HG02840 (cell line): ENCODE results near the gene ADGRD1.

Experiments
- ATAC-seq: cut with Tn5 transposase; IDR thresholded peaks from one replicate; pipeline ENCODE4 v1.9.1; 2021; ENCODE audit warnings: mild to moderate bottlenecking, moderate library complexity, moderate number of reproducible peaks; ENCODE audit not compliant: unreplicated experiment, low FRiP score

ADGRD1 gene

GRCh38 chr12:131050463-131051154 lies 96.9 kb downstream of the ADGRD1 start:
- no peak for ATAC-seq

- no peak for ATAC-seq
Observed at GRCh38 chr12:131051155-131051473, 97.4 kb downstream of the ADGRD1 start.

GRCh38 chr12:131052063-131052781 lies 98.5 kb downstream of the ADGRD1 start:
- ATAC-seq = no peak

- no peak for ATAC-seq
Observed at GRCh38 chr12:131052929-131053328, 99.2 kb downstream of the ADGRD1 start.

- no peak for ATAC-seq
Observed at GRCh38 chr12:131053567-131053966, 99.9 kb downstream of the ADGRD1 start.

GRCh38 chr12:131054345-131055092 lies 100.8 kb downstream of the ADGRD1 start:
- ATAC-seq = no peak

- ATAC-seq = no peak
Observed at GRCh38 chr12:131055093-131055465, 101.4 kb downstream of the ADGRD1 start.

DNA sequence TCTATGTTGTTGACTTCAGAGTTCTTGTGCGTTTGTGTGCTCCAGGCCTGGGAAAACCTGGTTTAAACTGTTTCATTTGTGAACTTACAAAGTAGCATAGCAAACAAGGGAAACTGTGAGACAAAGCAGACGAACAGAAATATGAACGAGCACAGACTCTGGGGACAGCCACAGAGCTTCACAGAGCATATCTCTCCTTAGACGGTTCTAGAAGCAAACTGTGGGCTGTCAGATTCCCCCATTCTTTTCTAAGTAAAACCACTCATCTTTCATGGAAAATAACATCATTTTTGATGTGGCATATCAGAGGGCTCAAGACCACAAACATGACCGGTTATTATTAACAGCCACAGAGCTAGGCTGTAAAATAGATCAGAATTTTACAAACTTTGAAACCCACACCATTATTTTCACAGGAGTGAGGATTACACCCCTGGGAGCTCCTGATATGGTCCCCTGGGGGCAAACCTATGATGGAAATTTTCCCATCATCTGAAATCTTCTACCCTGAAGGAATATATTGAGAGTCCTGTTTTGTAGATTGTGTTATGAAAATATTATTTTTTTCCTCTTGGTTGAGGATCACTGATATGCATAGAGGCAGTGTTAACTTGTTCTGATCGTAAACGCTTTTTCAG lies 102.0 kb downstream of the ADGRD1 start:
- no peak for ATAC-seq

- ATAC-seq = no peak
Observed at GRCh38 chr12:131056626-131057025, 102.9 kb downstream of the ADGRD1 start.

DNA sequence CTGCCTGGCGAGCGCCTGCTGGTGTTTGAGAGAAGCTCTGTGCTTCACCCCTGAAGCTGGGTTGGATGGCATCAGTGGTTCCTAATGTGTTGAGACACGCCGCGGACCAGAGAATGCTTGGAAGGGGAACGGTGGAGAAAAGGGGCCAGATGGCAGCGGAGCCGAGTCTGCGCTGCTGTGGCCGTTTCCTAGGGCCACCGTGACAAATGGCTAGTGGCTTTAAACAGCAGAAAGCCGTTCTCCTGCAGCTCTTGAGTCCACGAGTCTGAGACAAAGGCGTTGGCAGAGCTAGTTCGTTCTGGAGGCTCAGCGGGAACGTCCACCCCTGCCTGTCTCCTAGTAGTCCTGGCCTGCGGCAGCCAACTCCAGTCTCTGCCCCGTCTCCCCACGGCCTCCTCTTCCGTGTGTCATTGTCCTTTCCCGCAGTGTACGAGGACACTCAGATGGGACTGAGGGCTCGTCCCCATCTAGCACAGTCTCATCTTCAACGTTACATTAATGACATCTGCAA lies 103.6 kb downstream of the ADGRD1 start:
- no peak for ATAC-seq

DNA sequence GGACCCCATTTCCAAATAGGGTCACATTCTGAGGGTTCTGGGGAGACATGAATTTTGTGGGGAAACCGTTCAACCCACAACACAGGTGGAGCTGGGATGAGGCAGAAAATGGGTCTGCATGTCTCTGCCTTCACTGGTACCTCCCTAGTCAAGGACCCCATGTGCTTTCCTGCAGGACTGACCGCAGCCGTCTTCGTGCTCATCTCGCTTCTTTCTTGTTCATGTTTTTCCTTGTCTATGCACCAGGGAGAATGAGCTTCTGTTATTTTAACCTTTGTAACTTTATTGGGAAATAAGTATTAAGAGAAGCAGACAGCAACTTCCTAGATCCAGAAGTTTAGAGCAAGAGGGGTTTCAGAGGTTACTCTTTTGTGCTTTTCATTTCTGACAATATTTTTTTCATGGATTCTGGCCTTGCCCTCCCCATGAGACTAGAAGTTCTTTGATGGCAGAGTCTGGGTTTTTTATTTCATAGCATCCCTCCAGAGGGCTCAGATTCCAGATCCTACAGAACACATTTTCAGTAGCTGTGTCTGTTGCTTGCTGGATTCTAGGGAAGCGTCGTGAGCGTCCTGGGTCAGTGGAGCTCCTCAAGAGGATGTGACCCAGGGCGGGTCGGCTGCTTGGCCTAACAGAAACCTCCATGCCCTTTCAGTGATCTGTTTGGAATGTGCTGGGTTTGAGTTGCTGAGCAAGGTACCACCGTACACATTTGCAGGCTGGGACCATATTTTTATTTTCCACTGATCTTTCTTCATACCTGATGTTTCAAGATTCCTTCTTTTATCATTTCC lies 104.2 kb downstream of the ADGRD1 start:
- no peak for ATAC-seq

- ATAC-seq = no peak
Observed at GRCh38 chr12:131058700-131059099, 105.0 kb downstream of the ADGRD1 start.

DNA sequence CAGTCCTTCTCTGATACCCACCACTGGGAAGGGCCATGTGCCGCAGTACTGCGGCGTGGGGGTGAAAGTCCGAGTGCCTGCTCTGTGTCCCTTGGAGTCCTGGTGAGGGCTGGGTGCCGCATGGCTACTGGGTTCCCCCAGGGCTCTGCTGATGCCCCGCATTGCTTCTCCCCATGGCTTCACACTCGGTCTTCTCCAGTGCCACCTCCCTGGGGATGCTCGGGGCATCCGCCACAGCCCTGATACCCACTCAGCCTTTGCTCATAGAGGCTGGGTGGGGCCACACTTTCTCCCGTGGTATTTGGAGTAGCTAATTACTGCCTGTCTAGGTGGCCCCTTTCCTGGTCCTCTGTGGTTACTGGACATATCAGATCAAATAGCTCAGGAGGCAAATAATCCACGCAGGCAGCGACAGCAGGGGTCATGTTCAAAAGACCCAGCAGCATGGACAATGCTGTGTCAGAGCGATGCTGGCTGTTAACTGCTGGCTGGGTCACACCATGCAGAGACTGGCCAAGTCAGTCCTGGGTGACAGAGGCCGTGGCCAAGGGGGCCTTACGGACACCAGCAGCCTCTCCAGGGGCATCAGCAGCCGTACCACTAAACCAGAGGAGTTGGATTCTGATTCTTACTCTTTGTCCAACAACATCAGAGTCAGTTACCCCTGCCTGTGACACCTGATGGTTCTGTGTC lies 106.5 kb downstream of the ADGRD1 start:
- ATAC-seq = no peak

- no peak for ATAC-seq
Observed at GRCh38 chr12:131061041-131061806, 107.5 kb downstream of the ADGRD1 start.

DNA sequence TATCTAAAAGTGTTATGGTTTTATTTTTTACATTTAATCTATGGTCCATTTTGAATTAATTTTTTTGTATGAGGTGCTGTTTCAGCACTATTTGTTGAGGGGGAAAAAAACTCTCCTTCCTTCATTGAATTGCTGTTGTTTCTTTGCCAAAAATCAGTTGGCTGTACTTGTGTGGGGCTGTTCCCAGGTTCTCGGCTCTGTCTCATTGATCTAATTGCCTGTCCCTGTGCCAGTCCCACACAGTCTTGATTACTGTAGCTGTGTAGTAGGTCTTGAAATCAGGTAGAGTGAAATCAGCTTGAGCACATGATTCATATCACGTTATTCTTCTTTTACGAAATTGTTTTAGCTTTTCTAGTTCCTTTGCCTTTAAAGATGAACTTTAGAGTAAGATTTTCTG lies 109.7 kb downstream of the ADGRD1 start:
- no peak for ATAC-seq

GRCh38 chr12:131063960-131064359 lies 110.3 kb downstream of the ADGRD1 start:
- no peak for ATAC-seq

DNA sequence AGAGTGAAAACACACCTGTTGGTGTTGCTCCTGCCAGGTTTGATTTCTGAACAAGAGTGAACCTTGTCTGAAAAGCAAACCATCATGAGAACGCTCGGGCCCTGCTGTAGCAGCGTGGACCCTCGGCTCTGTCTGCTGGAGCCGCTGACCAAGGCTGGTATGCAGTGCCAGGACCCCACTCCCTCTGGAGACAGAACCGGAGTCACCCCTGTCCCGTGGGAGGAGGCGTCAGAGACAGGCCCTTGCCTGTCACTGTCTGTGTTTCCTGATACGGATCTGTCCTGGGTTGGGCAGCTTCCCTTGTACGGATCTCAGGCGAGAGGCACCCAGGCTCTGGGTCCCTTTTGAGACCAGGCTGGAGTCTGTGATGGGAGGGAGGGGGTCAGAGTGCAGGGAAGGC lies 111.6 kb downstream of the ADGRD1 start:
- no peak for ATAC-seq

GRCh38 chr12:131065801-131066200 lies 112.1 kb downstream of the ADGRD1 start:
- ATAC-seq = no peak
